Fibroblast of skin of scalp (primary cell): ENCODE measurements around the gene ZSCAN1.

ENCODE experiments used
- DNase-seq: peaks from one replicate; pipeline ENCODE4 v3.0.0-alpha.2; 2013

ZSCAN1 gene

DNA sequence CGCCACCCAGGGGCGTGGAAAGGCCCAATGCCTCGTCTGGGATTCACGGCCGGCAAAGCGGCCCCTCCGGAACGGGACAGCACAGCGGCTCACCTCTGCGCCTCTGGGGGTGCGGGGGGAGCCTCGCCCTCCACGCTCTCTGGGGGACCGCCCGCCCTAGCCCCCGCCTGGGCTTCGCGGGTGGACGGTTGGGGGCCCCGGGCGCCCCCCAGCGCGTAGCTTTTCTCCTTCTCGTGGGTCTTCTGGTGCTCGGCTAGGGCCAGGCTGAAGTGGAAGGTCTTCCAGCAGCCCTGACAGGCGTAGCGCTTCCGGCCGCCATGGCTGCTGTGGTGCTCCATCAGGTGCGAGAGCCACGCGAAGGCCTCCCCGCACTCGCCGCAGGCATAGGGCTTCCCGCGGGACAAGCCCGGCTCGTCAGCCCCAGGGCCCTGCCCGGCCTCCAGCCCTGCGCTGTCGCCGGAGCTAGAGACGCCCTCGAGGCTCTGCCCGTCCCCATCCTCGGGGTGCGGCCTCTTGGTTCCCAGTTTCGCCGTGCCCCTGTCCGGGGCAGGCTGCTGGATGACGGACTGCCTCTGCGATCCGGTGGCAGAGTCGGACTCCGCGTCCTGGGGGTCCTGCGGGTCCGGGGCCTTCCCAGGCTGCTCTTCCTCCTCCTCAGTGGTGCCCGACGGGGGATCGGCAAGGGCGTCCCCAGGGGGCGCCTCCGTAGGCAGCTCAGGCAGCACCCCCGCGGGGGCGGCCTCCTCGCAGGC is 50.9 kb downstream of the ZSCAN1 start:
- no peak for DNase-seq

DNA sequence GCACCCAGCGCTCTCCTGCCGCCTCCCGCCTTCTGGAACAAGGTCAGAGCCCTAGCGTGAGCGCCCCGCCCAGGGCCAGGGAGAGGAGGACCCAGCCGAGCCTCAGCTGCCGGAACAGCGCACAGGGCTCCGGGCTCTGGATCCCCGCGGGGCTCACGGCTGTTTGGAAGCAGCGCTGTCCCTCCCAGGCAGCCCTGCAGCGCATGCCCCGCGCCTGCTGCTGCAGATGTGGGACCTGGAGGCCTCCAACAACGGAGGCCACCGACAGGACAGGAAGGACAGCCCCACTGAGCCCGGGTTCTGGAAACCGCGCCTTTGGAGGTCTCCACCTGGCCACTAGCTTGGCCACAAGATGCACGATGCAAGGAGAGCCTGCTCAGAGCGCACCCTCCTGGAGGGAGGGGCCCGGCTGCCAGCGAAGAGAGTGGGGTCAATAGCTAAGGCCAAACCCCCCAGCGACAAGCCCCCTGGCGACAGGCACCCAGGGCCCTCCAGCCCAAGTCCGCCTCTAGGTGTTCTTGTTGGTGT is 51.6 kb downstream of the ZSCAN1 start:
- DNase-seq: no peak

DNA sequence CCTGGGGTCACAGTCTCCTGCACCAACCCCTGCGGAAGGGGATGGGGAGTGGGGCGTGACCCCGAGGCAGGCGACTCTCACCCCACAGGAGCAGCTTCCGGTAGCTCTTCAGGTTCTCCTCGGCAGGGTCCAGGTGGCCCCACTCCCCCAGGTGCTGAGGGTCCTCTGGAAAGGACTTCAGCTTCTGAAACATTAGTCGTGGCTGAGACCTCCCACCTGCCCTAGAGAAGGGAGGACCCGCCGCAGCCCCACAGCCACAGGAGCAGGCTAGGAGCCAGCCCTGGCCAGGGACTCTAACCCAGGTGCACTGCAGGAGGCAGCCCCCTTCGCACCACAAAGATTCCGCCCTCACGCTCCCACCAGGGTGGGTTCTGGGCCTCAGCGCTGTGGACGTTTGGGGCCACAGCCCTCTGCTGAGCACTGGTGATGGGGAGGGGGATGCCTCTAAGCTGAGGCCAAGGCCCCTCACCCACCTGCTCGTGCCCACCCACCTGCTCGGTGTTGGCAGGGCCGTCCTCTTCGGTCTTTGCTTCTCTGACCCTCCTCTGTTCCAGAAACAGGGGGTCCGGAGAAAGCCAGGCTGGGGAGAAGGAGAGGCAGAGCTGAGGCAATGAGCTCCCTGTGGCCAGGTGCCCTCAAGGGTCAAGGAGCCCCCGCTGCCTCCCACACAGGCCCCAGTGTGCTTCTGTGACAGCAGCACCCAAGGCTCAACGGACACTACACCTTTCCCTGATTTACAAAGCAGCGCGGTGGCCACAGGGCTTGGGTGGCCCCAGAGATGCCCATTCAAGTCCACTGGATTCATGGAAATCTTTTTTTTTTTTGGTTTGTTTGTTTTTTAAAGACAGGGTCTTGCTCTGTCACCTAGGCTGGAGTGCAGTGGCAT is 53.2 kb downstream of the ZSCAN1 start:
- no peak for DNase-seq

DNA sequence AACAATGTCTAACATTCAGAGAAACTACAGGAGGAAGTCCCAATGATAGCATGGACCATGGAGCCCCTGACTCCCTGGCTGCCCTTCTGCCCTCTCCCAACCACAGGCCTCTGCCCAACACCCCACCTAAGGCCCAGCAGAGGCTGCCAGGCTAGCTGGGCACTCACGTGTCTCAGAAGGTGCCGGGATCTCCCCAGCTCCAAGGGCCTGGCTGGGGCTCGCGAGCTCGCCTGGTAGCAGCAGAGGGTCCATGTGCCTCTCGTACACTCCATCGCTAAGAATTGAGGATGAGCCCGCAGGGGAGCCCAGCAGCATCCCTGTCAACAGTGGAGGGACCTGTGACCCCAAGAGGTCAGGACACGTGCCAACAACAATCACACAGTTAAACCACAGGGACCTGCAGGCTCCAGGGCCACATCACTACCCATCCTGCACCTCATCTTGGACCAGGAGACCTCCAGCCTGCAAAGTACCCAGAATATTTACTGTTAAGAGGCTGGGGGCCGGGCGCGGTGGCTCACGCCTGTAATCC is 54.8 kb downstream of the ZSCAN1 start:
- no peak for DNase-seq

DNA sequence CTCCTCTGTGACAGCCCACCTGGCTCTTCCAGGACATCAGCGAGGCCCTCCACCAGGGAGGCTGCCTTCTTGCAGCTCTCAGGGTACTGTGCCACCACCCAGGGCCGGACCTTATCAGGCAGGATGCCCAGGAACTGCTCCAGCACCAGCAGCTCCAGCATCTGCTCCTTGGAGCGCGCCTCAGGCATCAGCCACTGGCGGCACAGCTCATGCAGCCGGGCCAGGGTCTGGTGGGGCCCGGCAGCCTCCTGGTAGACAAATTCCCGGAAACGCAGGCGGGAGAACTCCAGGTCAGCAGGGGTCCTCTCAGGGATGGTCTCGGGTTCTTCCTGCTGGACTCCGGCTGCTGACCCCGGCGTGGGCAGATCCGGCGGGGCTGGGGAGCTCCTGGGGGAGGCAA is 56.0 kb downstream of the ZSCAN1 start:
- no peak for DNase-seq

DNA sequence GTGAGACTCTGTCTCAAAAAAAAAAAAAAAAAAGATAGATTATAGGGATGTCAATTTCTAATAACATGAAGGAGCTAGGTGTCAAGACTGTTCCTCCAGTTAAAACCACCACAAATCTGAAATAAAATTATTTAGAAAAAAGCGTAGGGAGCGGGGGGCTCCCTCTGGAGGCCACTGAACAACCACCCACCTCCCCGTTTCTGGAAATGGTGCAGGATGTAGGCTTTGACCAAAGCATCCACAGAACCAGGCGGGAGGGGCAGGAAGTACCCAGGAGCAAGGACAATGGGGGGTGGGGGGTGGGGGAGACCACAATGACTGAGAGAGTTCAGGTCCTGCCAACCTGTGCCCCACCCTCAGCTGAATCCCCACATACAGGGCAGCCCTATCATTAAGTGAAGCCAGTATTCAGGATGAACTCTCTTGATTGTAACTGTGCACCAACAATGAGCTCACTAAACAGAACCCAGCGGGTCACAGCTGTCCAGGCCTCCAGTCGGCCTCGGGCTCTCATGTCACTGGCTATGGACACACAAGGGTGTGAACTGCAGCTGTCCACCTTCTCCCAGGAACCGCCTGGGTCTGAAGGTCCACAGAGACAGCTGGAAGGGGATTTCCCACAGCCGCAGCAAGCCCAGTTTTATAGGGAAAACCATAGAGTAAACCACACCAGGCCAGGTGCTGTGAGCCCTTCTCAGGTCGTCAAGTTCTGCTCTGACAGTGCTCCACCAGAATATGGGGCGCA is 57.6 kb downstream of the ZSCAN1 start:
- DNase-seq: no peak

DNA sequence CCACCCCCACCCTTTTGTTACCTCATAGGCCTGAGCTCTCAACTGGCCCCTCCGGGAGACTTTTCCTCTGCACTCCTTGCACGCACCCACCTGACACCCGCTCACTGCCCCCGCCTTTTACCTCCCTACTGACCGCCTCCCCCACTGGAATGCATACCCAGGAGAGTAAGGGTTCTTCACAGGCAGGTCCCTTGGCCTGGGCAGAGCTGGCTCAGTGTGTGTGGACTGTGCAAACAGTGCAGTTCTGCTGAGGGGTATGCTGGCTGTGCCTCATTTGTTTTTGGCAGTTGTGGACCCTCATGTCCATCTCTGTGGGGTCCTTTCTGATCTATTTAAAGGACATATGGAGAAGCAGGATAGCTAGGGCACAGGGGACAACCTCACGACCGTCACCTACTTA is 59.2 kb downstream of the ZSCAN1 start:
- no peak for DNase-seq

DNA sequence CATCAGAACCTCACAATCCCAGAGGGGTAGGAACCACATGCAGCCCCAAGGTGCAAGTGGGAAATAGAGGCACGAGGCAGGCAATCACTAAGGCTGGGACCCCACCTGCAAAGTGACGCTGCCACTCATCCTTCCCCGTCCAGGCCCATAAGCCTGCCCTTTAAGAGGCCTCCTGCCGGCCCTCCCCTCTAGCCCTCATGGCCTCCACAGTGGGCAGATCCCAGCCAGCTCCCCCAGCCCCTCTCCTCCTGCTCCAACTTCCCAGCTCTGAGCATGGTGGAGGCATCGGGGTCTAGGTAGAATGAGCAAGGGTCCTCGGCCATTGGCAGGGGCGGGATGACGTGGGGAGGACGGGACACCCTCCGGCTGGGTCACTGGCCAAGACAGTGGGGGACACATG is 61.5 kb downstream of the ZSCAN1 start:
- no peak for DNase-seq

DNA sequence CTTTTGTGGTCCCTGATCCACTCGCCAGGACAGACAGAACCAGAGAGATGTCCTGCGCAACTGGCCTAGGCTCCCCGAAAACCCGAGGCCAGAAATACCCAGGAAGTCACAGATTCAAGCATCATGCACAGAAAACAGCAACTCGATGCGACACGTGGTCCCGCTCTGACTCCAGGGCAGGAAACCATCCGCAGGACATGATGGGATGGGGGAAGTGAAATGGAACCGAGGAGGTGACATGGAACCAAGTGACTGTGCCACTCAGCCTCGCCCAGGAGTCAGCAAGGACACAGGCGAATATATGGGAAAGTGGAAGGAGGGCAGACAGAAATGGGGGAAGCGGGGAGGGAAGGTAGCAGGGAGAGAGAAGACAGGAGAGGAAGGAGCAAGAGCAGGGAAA is 63.1 kb downstream of the ZSCAN1 start:
- no peak for DNase-seq

DNA sequence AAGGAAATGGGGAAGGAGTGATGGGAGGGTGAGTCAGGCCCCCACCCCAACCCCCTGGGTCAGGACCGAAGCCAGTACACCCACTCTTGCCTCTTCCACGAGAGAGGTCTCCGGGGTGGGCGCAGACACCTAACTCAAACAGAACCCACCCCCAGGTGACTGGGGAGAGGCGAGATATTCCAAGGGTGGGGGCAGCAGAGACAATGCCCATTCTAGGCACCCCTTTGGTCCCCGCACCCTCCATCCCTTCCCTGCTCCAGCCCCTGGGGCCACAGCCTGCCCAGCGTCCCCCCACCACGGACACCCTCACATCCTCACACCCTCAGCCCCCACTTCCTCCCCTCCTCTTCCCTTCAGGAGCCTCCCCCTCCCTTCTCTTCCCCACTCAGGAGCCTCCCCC is 63.5 kb downstream of the ZSCAN1 start:
- DNase-seq: no peak

DNA sequence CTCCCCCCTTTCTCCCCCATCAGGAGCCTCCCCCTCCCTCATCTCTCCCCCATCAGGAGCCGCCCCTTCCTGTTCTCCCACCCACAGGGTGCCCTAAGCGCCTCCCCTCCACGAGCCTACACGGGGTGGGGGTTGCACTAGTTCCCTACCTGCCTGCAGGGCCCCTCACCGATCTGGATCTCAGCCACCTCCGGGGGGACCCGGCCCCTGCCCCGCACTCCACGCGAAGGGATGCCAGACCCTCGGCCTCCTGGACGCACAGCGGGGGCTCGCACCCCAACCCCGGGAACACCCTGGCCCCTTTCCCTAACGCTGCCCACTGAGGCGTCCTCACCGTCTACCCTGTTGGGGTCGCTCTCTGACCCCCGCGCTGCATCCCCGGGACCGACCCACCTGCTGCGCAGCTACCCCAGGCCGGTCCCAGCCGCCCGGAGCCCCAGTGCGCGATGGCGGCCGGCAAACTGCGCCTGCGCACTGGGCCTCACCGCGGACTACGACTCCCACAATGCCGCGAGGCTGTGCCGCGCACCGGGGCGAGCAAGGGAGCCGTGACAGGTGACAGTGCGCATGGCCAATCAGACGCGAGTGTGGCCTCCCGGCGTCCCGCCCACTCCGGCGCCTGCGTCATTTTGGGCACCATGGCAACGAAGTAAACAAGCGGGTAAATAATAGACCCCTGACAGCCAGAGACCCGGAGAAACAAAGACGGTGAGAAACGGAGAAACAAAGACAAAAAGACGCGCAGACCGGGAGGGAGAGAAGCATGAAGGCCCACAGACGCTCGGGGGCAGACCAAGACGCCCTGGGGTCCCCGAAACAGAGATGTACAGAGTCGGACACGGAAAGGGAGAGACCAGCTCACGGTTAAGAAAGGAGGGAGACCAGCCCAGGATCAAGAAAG is 64.2 kb downstream of the ZSCAN1 start, which contains the start of gene ZSCAN18:
ZSCAN18 (minus strand) TSS at position 451 of the 901 bp plus-strand sequence. CDS start 7,964 bp downstream, outside the sequence.
- DNase-seq: peak; percentile 96

DNA sequence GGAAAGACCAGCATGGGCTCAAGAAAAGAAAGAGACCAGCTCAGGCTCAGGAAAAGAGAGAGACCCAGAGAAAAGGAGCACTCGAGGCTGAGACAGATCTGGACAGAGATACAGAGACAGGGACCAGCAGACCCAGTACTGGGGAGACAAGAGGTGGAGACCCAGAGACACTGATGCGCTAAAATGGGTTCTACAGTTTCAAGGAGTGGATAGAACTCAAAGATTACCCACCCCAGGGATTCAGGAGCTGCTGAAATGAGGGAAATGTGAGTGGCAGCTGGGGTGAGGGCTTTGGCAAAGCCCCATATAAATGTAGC is 64.8 kb downstream of the ZSCAN1 start:
- DNase-seq: no peak
